Hepatocyte (in vitro differentiated cells): ENCODE data around the gene CDK19. TPM values are rescaled to one million over a fixed set of nuclear protein-coding genes. Genes with fewer than 3 reads are reported as not detected.

Experiments
- DNase-seq: peaks from one replicate; pipeline ENCODE4 v3.0.0-alpha.2; 2016; ENCODE audit warnings: low spot score
- H2AFZ ChIP-seq: fragments of 200-600 bp; sonication (generic); 2 replicates; pipeline ENCODE4 v1.6.0; 2016; ENCODE audit warnings: antibody characterized with exemption, mild to moderate bottlenecking
- H3K27ac ChIP-seq: fragments of 200-600 bp; sonication (generic); 2 replicates; pipeline ENCODE4 v1.5.1; 2016; ENCODE audit warnings: mild to moderate bottlenecking
- H3K27me3 ChIP-seq: fragments of 200-600 bp; sonication (generic); 2 replicates; pipeline ENCODE4 v1.6.1; 2016
- H3K36me3 ChIP-seq: fragments of 200-600 bp; sonication (generic); replicated peaks from 2 replicates; pipeline ENCODE4 v1.5.1; 2016; ENCODE audit warnings: low read depth; ENCODE audit not compliant: insufficient read depth
- H3K4me1 ChIP-seq: fragments of 200-600 bp; sonication (generic); 2 replicates; pipeline ENCODE4 v1.5.1; 2016; ENCODE audit warnings: mild to moderate bottlenecking, moderate library complexity; ENCODE audit not compliant: insufficient read depth
- H3K4me2 ChIP-seq: fragments of 200-600 bp; sonication (generic); 2 replicates; pipeline ENCODE4 v1.6.0; 2016
- H3K4me3 ChIP-seq: fragments of 200-600 bp; sonication (generic); 2 replicates; pipeline ENCODE4 v1.5.1; 2016; ENCODE audit warnings: mild to moderate bottlenecking
- H3K79me2 ChIP-seq: fragments of 200-600 bp; sonication (generic); 2 replicates; pipeline ENCODE4 v1.6.0; 2017; ENCODE audit warnings: mild to moderate bottlenecking
- H3K9me2 ChIP-seq: fragments of 200-600 bp; sonication (generic); replicated peaks from 2 replicates; pipeline ENCODE4 v1.6.0; 2017; ENCODE audit warnings: mild to moderate bottlenecking; ENCODE audit not compliant: insufficient read depth
- H3K9me3 ChIP-seq: fragments of 200-600 bp; sonication (generic); 2 replicates; pipeline ENCODE4 v1.5.1; 2016; ENCODE audit warnings: low read depth, mild to moderate bottlenecking
- H4K20me1 ChIP-seq: fragments of 200-600 bp; sonication (generic); 2 replicates; pipeline ENCODE4 v1.6.0; 2016; ENCODE audit warnings: mild to moderate bottlenecking; ENCODE audit not compliant: insufficient read depth, poor library complexity, severe bottlenecking
- CTCF ChIP-seq: fragments of 200-600 bp; sonication (generic); IDR thresholded peaks from 2 replicates; pipeline ENCODE4 v1.5.1; 2016; ENCODE audit warnings: antibody characterized with exemption, mild to moderate bottlenecking; ENCODE audit not compliant: poor library complexity
- EZH2 ChIP-seq: fragments of 200-600 bp; sonication (generic); IDR thresholded peaks from 2 replicates; pipeline ENCODE4 v1.6.1; 2016; ENCODE audit warnings: antibody characterized with exemption, mild to moderate bottlenecking, borderline replicate concordance
- EZH2phosphoT487 ChIP-seq: fragments of 200-600 bp; sonication (generic); IDR thresholded peaks from one replicate; pipeline ENCODE4 v1.6.1; 2018; ENCODE audit warnings: antibody characterized with exemption, mild to moderate bottlenecking, low read depth, moderate library complexity; ENCODE audit not compliant: unreplicated experiment, severe bottlenecking
- WGBS: methylation state at CpG from one replicate; pipeline ENCODE4 v1.1.6; 2016; ENCODE audit warnings: low lambda C conversion rate; ENCODE audit errors: missing lambda C conversion rate; 5-methylcytosine and 5-hydroxymethylcytosine counted together
- polyA plus RNA-seq: library from polyadenylated mRNA; unstranded; fragments of >200 nt; fragmentation: Nextera tagmentation; extraction: Ambion mirVana; gene quantifications from 2 replicates; pipeline ENCODE4 v1.2.1, GENCODE V29; 2016
- total RNA-seq: library from RNA; depleted of rRNA; stranded (reverse); fragments of >200 nt; gene quantifications from 2 replicates; pipeline ENCODE4 v1.2.3, GENCODE V29; 2014

The CDK19 gene
- total and polyA plus RNA-seq, 2 experiments from 2014 or later = 7.3 to 18.6 TPM

- Histone ChIP-seq H3K9me3 (no peaks in the 10 kb centered on the region), H3K4me2 (no peak overlapping the region), H3K4me3 (no peak overlapping the region), H4K20me1 (no peaks in the 10 kb centered on the region), H2AFZ (no peak overlapping the region), H3K27me3 (no peaks in the 10 kb centered on the region), H3K9me2 (no peaks in the 10 kb centered on the region), H3K27ac (no peak overlapping the region), H3K36me3 (no peaks in the 10 kb centered on the region), H3K4me1 (no peaks in the 10 kb centered on the region), H3K79me2 (no peaks in the 10 kb centered on the region)
- no peak for DNase-seq
- no peak for TF ChIP-seq CTCF
- no peak for TF ChIP-seq EZH2phosphoT487
- no peak for TF ChIP-seq EZH2
- WGBS = 78% methylated on average over 5 of the region's 5 CpGs
These were observed 38.6 kb upstream of the CDK19 start for GRCh38 chr6:110853754-110854477.

- Histone ChIP-seq H3K79me2 (no peaks in the 10 kb centered on the region), H3K4me1 (no peaks in the 10 kb centered on the region), H3K27me3 (no peaks in the 10 kb centered on the region), H4K20me1 (no peaks in the 10 kb centered on the region), H3K9me2 (no peaks in the 10 kb centered on the region), H3K36me3 (no peaks in the 10 kb centered on the region), H3K9me3 (no peaks in the 10 kb centered on the region), H3K4me2 (no peak overlapping the region), H3K4me3 (no peak overlapping the region), H2AFZ (no peak overlapping the region), H3K27ac (no peak overlapping the region)
- DNase-seq = no peak
- TF ChIP-seq CTCF (no peak), EZH2 (no peak), EZH2phosphoT487 (no peak)
- 97% methylated on average over 2 of the region's 2 CpGs for WGBS
These were observed 37.5 kb upstream of the CDK19 start for GRCh38 chr6:110852773-110853172.

GRCh38 chr6:110849781-110850180, 34.5 kb upstream of the CDK19 start:
- Histone ChIP-seq H3K9me2 (no peaks in the 10 kb centered on the region), H3K36me3 (no peaks in the 10 kb centered on the region), H3K9me3 (no peaks in the 10 kb centered on the region), H3K27me3 (no peaks in the 10 kb centered on the region), H3K79me2 (no peaks in the 10 kb centered on the region), H3K4me1 (no peaks in the 10 kb centered on the region), H3K4me3 (no peak overlapping the region), H3K4me2 (no peak overlapping the region), H2AFZ (no peak overlapping the region), H3K27ac (no peak overlapping the region), H4K20me1 (no peaks in the 10 kb centered on the region)
- no peak for DNase-seq
- TF ChIP-seq EZH2phosphoT487 (no peak), CTCF (no peak), EZH2 (no peak)
- WGBS = 91% methylated on average over 4 of the region's 4 CpGs
